Body of pancreas (tissue), 4 donors: Measurements from ENCODE around the gene RAB10. TPM values are rescaled to one million over a fixed set of nuclear protein-coding genes. Genes with fewer than 3 reads are reported as not detected.
"Not testable (repeated sequence)": the region's sequence is repeated elsewhere in the genome, so short reads cannot be mapped to it uniquely, and the experiment has no call there.

Experiments
- ATAC-seq: fragments of 150-250 bp; one replicate; pipeline ENCODE4 v1.9.1; 2016
- DNase-seq, 4 donors: peaks; one replicate each; pipeline ENCODE4 v3.0.0-alpha.2; 2019
- H3K27ac ChIP-seq, 4 donors: fragments of 200-600 bp; sonication (generic); 1 replicate in 3 of 4; 2 replicates in 1 of 4; pipeline versions ENCODE4 v1.5.1 to v1.6.1; 2016 to 2019; ENCODE audit warnings: mild to moderate bottlenecking in 1 of 4, mixed read lengths in 1 of 4, moderate library complexity in 1 of 4
- H3K27me3 ChIP-seq, 2 donors: fragments of 200-600 bp; sonication (generic); one replicate each; pipeline ENCODE4 v1.6.0; 2016; ENCODE audit warnings: mild to moderate bottlenecking in 1 of 2
- H3K36me3 ChIP-seq, 2 donors: fragments of 200-600 bp; sonication (generic); replicated peaks in 1 of 2; 2 replicates each; pipeline ENCODE4 v1.5.1; 2016; ENCODE audit warnings: low read depth in 2 of 2; ENCODE audit not compliant: insufficient read depth in 1 of 2
- H3K4me1 ChIP-seq: fragments of 200-600 bp; sonication (generic); one replicate; pipeline ENCODE4 v1.6.0; 2016
- H3K4me3 ChIP-seq, 2 donors: fragments of 200-600 bp; sonication (generic); 1 replicate in 1 of 2; 2 replicates in 1 of 2; pipeline ENCODE4 v1.5.1; 2016 to 2019
- H3K9me3 ChIP-seq, 3 donors: fragments of 200-600 bp; sonication (generic); 1 replicate in 2 of 3; 2 replicates in 1 of 3; pipeline ENCODE4 v1.5.1; 2016
- CTCF ChIP-seq, 7 experiments: fragments of 450-650 bp in 4 of 7; fragments of 200-600 bp in 3 of 7; sonication (generic) in 3 of 7; IDR thresholded peaks; one replicate each; pipeline ENCODE4 v1.5.1; 2016 to 2019; ENCODE audit warnings: antibody characterized with exemption in 7 of 7
- POLR2A ChIP-seq, 3 donors: fragments of 450-650 bp; IDR thresholded peaks; one replicate each; pipeline ENCODE4 v1.6.1; 2016; ENCODE audit warnings: antibody characterized with exemption in 3 of 3, mild to moderate bottlenecking in 2 of 3
- WGBS, 2 donors: methylation state at CpG; one replicate each; pipeline ENCODE4 v1.1.5; 2017; 5-methylcytosine and 5-hydroxymethylcytosine counted together
- intact Hi-C: fragments of 100-400 bp; cut with DNase I; formaldehyde crosslinking; loops from one replicate; pipeline ENCODE4 v1.15.1; 2023
- total RNA-seq, 2 donors: library from RNA; depleted of rRNA; stranded (reverse); fragments of >200 nt; gene quantifications; one replicate each; pipeline ENCODE4 v1.1.0, GENCODE V29; 2016

RAB10 gene
- total RNA-seq, 2 donors from 2014 or later = 41.5 to 115 TPM

- DNase-seq (no peak), ATAC-seq (no peak)
- Histone ChIP-seq H3K27me3 (no peaks in the 10 kb centered on the region), H3K36me3 (no peaks in the 10 kb centered on the region), H3K9me3 (no peaks in the 10 kb centered on the region), H3K4me3 (no peak overlapping the region), H3K27ac (no peak overlapping the region), H3K4me1 (no peaks in the 10 kb centered on the region)
- intact Hi-C loops = no loop called here
- TF ChIP-seq CTCF (IDR thresholded peaks at IDR 0.05) (no peak), POLR2A (IDR thresholded peaks at IDR 0.05) (no peak)
- 21% methylated on average over 1 of the region's 1 CpG for WGBS, 2 donors
Measured at GRCh38 chr2:26164231-26164630, 130.3 kb downstream of the RAB10 start.

GRCh38 chr2:26164641-26165211 lies 130.8 kb downstream of the RAB10 start:
- DNase-seq (no peak), ATAC-seq (no peak)
- Histone ChIP-seq H3K9me3 (no peaks in the 10 kb centered on the region), H3K36me3 (no peaks in the 10 kb centered on the region), H3K27me3 (no peaks in the 10 kb centered on the region), H3K4me3 (no peak overlapping the region), H3K27ac (no peak overlapping the region), H3K4me1 (no peaks in the 10 kb centered on the region)
- TF ChIP-seq POLR2A (IDR thresholded peaks at IDR 0.05) (no peak), CTCF (IDR thresholded peaks at IDR 0.05) (no peak)
- WGBS, 2 donors = 85 to 88% methylated on average over 8 of the region's 8 CpGs
- intact Hi-C loops = no loop called here

- TF ChIP-seq CTCF (IDR thresholded peaks at IDR 0.05) (no peak), POLR2A (IDR thresholded peaks at IDR 0.05) (no peak)
- H3K4me1 ChIP-seq = no peaks in the 10 kb centered on the region
- no peak overlapping the region for H3K27ac ChIP-seq
- ATAC-seq = no peak
- intact Hi-C loops = no loop called here
- no peak for DNase-seq
- H3K36me3 ChIP-seq = no peaks in the 10 kb centered on the region
- WGBS, 2 donors = 82 to 91% methylated on average over 4 of the region's 4 CpGs
- no peak overlapping the region for H3K4me3 ChIP-seq
- H3K27me3 ChIP-seq = no peaks in the 10 kb centered on the region
- H3K9me3 ChIP-seq = no peaks in the 10 kb centered on the region
Measured at GRCh38 chr2:26165403-26165802, 131.5 kb downstream of the RAB10 start.

GRCh38 chr2:26166541-26166940 lies 132.7 kb downstream of the RAB10 start:
- ATAC-seq, H3K4me1 ChIP-seq, H3K4me3 ChIP-seq, DNase-seq, H3K27me3 ChIP-seq, H3K27ac ChIP-seq, H3K9me3 ChIP-seq, intact Hi-C loops, H3K36me3 ChIP-seq: not testable (repeated sequence)
- WGBS, 2 donors = 92 to 97% methylated on average over 6 of the region's 6 CpGs

- DNase-seq (no peak), ATAC-seq (no peak)
- WGBS, 2 donors = 91 to 92% methylated on average over 4 of the region's 4 CpGs
- Histone ChIP-seq H3K27me3 (peaks cover 0 to 12% of the 10 kb centered on the region in 2 donors), H3K36me3 (no peaks in the 10 kb centered on the region), H3K4me3 (no peak overlapping the region), H3K27ac (no peak overlapping the region), H3K9me3 (no peaks in the 10 kb centered on the region), H3K4me1 (peaks cover 8% of the 10 kb centered on the region)
- intact Hi-C loops = no loop called here
- TF ChIP-seq POLR2A (IDR thresholded peaks at IDR 0.05) (no peak), CTCF (IDR thresholded peaks at IDR 0.05) (no peak)
Measured at GRCh38 chr2:26168785-26169184, 134.9 kb downstream of the RAB10 start.
